ENCODE results near the gene OR1J1. TPM values are rescaled to one million over a fixed set of nuclear protein-coding genes. Genes with fewer than 3 reads are reported as not detected.

OR1J1 gene
- total RNA-seq: not detected
- not detected for polyA plus RNA-seq
- long read RNA-seq, donor 1: 0 reads
- long read RNA-seq, donor 2: 0 reads

DNA sequence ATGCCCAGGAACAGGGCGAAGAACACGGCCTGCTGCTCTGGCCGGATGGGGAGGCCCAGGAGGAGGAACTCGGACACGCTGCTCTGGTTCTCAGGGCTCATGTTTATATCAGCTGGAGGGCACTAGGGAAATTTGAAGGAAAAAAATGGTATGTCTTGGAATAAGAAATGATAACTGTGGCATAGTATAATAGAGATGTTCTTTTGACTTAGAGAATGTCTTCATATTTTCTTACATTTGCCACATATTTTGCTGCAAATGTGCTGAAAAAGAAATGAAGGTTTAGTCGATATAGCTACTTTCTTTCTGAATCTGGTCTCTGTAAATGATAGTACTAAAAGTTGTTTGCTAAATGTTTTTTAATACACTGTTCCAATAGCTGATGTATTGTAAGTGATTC is at the start of gene OR1J1:
Gene OR1J1 (minus strand): TSS at position 101 of the 400 bp plus-strand sequence. CDS start 0 bp downstream, at position 101.
- intact Hi-C loops (cut with DNase I): no loop called here
- no peaks in the 10 kb centered on the region for H3K9me3 ChIP-seq (ENCODE audit: control insufficient read depth, low read length)
- DNase-seq (no peak), ATAC-seq (ENCODE audit: low FRiP score) (no peak)
- H3K27me3 ChIP-seq (ENCODE audit: control insufficient read depth in 1 of 2, insufficient read depth in 2 of 2, low read length in 1 of 2): peaks cover 0 to 1% of the 10 kb centered on the region in 2 donors
- H3K27ac ChIP-seq (ENCODE audit: low read depth in 1 of 2, low read length in 2 of 2): no peak within 1 kb of the TSS
- no peak within 1 kb of the TSS for H3K4me3 ChIP-seq (ENCODE audit: low read length in 2 of 2)
- no peaks in the 10 kb centered on the region for H3K36me3 ChIP-seq (ENCODE audit: control insufficient read depth in 1 of 2, insufficient read depth in 2 of 2, low read length in 1 of 2)
- no peaks in the 10 kb centered on the region for H3K4me1 ChIP-seq (ENCODE audit: control insufficient read depth in 1 of 2, insufficient read depth in 2 of 2, low read length in 2 of 2)
- 81 to 84% methylated on average over 6 of the region's 6 CpGs for WGBS, 2 donors

- Histone ChIP-seq H3K27me3 (ENCODE audit: control insufficient read depth in 1 of 2, insufficient read depth in 2 of 2, low read length in 1 of 2) (peaks cover 0 to 1% of the 10 kb centered on the region in 2 donors), H3K36me3 (ENCODE audit: control insufficient read depth in 1 of 2, insufficient read depth in 2 of 2, low read length in 1 of 2) (no peaks in the 10 kb centered on the region), H3K9me3 (ENCODE audit: control insufficient read depth, low read length) (peaks cover 3% of the 10 kb centered on the region), H3K4me3 (ENCODE audit: low read length in 2 of 2) (no peak within 1 kb of the TSS), H3K4me1 (ENCODE audit: control insufficient read depth in 1 of 2, insufficient read depth in 2 of 2, low read length in 2 of 2) (no peaks in the 10 kb centered on the region), H3K27ac (ENCODE audit: low read depth in 1 of 2, low read length in 2 of 2) (no peak within 1 kb of the TSS)
- intact Hi-C loops (cut with DNase I): no loop called here
- no peak for DNase-seq
- ATAC-seq (ENCODE audit: low FRiP score): no peak
- WGBS, 2 donors: 89 to 91% methylated on average over 3 of the region's 3 CpGs
Measured at GRCh38 chr9:122527193-122527592, 49.5 kb upstream of the OR1J1 start, which contains the start of gene OR1N1. Gene OR1N1, minus strand, starts transcription at chr9:122527293. Its CDS starts 0 bp downstream, at chr9:122527293.

GRCh38 chr9:122526602-122527001 is 48.9 kb upstream of the OR1J1 start:
- Histone ChIP-seq H3K4me3 (ENCODE audit: low read length in 2 of 2) (no peak overlapping the region), H3K27me3 (ENCODE audit: control insufficient read depth in 1 of 2, insufficient read depth in 2 of 2, low read length in 1 of 2) (peaks cover 0 to 1% of the 10 kb centered on the region in 2 donors), H3K9me3 (ENCODE audit: control insufficient read depth, low read length) (peaks cover 3% of the 10 kb centered on the region), H3K36me3 (ENCODE audit: control insufficient read depth in 1 of 2, insufficient read depth in 2 of 2, low read length in 1 of 2) (no peaks in the 10 kb centered on the region), H3K4me1 (ENCODE audit: control insufficient read depth in 1 of 2, insufficient read depth in 2 of 2, low read length in 2 of 2) (no peaks in the 10 kb centered on the region), H3K27ac (ENCODE audit: low read depth in 1 of 2, low read length in 2 of 2) (no peak overlapping the region)
- ATAC-seq (ENCODE audit: low FRiP score) (no peak), DNase-seq (no peak)
- intact Hi-C loops (cut with DNase I): no loop called here
- WGBS, 2 donors: 78 to 81% methylated on average over 10 of the region's 10 CpGs

DNA sequence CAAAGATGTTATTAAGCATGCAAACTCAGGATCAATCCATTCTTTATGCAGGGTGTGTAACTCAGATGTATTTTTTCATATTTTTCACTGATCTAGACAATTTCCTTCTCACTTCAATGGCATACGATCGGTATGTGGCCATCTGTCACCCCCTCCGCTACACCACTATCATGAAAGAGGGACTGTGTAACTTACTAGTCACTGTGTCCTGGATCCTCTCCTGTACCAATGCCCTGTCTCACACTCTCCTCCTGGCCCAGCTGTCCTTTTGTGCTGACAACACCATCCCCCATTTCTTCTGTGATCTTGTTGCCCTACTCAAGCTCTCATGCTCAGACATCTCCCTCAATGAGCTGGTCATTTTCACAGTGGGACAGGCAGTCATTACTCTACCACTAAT is 41.6 kb upstream of the OR1J1 start:
- Histone ChIP-seq H3K4me1 (ENCODE audit: control insufficient read depth in 1 of 2, insufficient read depth in 2 of 2, low read length in 2 of 2) (no peaks in the 10 kb centered on the region), H3K4me3 (ENCODE audit: low read length in 2 of 2) (no peak overlapping the region), H3K27ac (ENCODE audit: low read depth in 1 of 2, low read length in 2 of 2) (no peak overlapping the region), H3K36me3 (ENCODE audit: control insufficient read depth in 1 of 2, insufficient read depth in 2 of 2, low read length in 1 of 2) (no peaks in the 10 kb centered on the region), H3K27me3 (ENCODE audit: control insufficient read depth in 1 of 2, insufficient read depth in 2 of 2, low read length in 1 of 2) (no peaks in the 10 kb centered on the region), H3K9me3 (ENCODE audit: control insufficient read depth, low read length) (no peaks in the 10 kb centered on the region)
- ATAC-seq (ENCODE audit: low FRiP score) (no peak), DNase-seq (no peak)
- intact Hi-C loops (cut with DNase I): no loop called here
- 86 to 88% methylated on average over 3 of the region's 3 CpGs for WGBS, 2 donors

DNA sequence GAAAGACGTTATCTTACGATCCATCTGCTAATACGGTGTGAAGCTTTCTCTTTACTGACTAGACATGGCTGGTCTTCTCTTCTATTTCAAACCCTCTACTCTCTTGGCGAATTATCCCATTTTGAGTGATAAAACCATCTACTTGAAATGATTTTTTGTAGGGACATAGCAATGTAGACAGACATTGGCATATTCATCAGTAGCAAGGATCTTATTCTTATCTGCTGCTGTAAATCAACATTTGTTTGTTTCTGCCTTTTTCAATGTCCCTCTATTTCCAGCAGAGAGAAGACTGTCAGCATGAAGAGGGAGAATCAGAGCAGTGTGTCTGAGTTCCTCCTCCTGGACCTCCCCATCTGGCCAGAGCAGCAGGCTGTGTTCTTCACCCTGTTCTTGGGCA is 41.1 kb upstream of the OR1J1 start, which contains the start of gene OR1J4:
Gene OR1J4 (plus strand): TSS at position 301 of the 400 bp plus-strand sequence. CDS start 0 bp downstream, at position 301.
- Histone ChIP-seq H3K27ac (ENCODE audit: low read depth in 1 of 2, low read length in 2 of 2) (no peak within 1 kb of the TSS), H3K4me1 (ENCODE audit: control insufficient read depth in 1 of 2, insufficient read depth in 2 of 2, low read length in 2 of 2) (no peaks in the 10 kb centered on the region), H3K27me3 (ENCODE audit: control insufficient read depth in 1 of 2, insufficient read depth in 2 of 2, low read length in 1 of 2) (no peaks in the 10 kb centered on the region), H3K4me3 (ENCODE audit: low read length in 2 of 2) (no peak within 1 kb of the TSS), H3K9me3 (ENCODE audit: control insufficient read depth, low read length) (no peaks in the 10 kb centered on the region), H3K36me3 (ENCODE audit: control insufficient read depth in 1 of 2, insufficient read depth in 2 of 2, low read length in 1 of 2) (no peaks in the 10 kb centered on the region)
- ATAC-seq (ENCODE audit: low FRiP score) (no peak), DNase-seq (no peak)
- intact Hi-C loops (cut with DNase I): no loop called here
- WGBS, 2 donors: 73 to 74% methylated on average over 4 of the region's 4 CpGs

DNA sequence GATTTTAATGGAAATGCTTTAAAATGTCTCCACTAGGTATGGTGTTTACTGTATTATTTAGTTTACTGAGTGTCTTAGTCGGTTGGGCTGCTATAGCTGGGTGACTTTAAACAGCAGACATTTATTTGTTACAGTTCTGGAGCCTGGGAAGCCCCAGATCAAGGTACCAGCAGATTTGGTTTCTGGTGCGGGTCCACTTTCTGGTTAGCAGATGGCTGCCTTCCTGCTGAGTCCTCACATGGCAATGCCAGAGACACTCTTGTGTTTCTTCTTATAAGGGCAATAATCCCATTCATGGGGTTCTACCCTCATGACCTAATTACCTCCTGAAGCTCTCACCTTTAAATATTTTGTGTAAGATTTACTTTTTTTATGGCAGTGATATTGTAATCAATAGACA is 40.5 kb upstream of the OR1J1 start:
- Histone ChIP-seq H3K36me3 (ENCODE audit: control insufficient read depth in 1 of 2, insufficient read depth in 2 of 2, low read length in 1 of 2) (no peaks in the 10 kb centered on the region), H3K27ac (ENCODE audit: low read depth in 1 of 2, low read length in 2 of 2) (no peak overlapping the region), H3K27me3 (ENCODE audit: control insufficient read depth in 1 of 2, insufficient read depth in 2 of 2, low read length in 1 of 2) (no peaks in the 10 kb centered on the region), H3K4me3 (ENCODE audit: low read length in 2 of 2) (no peak overlapping the region), H3K4me1 (ENCODE audit: control insufficient read depth in 1 of 2, insufficient read depth in 2 of 2, low read length in 2 of 2) (no peaks in the 10 kb centered on the region), H3K9me3 (ENCODE audit: control insufficient read depth, low read length) (no peaks in the 10 kb centered on the region)
- no peak for ATAC-seq (ENCODE audit: low FRiP score)
- intact Hi-C loops (cut with DNase I): no loop called here
- DNase-seq: no peak
- WGBS, 2 donors: 51 to 56% methylated on average over 2 of the region's 2 CpGs

GRCh38 chr9:122510502-122510901 is 32.8 kb upstream of the OR1J1 start, which contains the start of gene OR1J2:
Gene OR1J2, plus strand, starts transcription at chr9:122510802. Its CDS starts 0 bp downstream, at chr9:122510802.
- DNase-seq (no peak), ATAC-seq (ENCODE audit: low FRiP score) (no peak)
- no peaks in the 10 kb centered on the region for H3K27me3 ChIP-seq (ENCODE audit: control insufficient read depth in 1 of 2, insufficient read depth in 2 of 2, low read length in 1 of 2)
- H3K36me3 ChIP-seq (ENCODE audit: control insufficient read depth in 1 of 2, insufficient read depth in 2 of 2, low read length in 1 of 2): no peaks in the 10 kb centered on the region
- H3K27ac ChIP-seq (ENCODE audit: low read depth in 1 of 2, low read length in 2 of 2): no peak within 1 kb of the TSS
- intact Hi-C loops (cut with DNase I): no loop called here
- H3K4me1 ChIP-seq (ENCODE audit: control insufficient read depth in 1 of 2, insufficient read depth in 2 of 2, low read length in 2 of 2): no peaks in the 10 kb centered on the region
- no peak within 1 kb of the TSS for H3K4me3 ChIP-seq (ENCODE audit: low read length in 2 of 2)
- H3K9me3 ChIP-seq (ENCODE audit: control insufficient read depth, low read length): no peaks in the 10 kb centered on the region
- 71% methylated on average over 6 of the region's 6 CpGs for WGBS, 2 donors

DNA sequence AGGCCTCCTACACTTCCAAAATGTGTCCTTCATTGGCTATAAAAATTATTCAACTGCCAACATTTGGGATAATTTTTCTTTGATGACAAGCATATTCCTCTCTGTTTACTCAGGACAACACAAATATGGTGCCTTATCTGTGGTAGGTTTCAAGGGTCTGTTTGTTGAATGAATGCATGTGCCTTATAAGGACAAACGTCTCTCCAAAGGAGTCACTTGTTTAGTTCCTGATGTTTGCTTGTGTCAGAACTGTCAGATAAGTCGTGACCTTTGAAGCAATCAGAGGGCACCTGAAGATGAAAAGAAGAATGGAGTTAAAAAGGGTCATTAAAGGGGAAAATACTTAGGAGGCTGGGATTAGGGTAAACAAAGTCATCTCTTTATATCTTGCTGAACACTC is 29.2 kb upstream of the OR1J1 start:
- H3K27me3 ChIP-seq (ENCODE audit: control insufficient read depth in 1 of 2, insufficient read depth in 2 of 2, low read length in 1 of 2): no peaks in the 10 kb centered on the region
- intact Hi-C loops (cut with DNase I): no loop called here
- no peaks in the 10 kb centered on the region for H3K9me3 ChIP-seq (ENCODE audit: control insufficient read depth, low read length)
- no peaks in the 10 kb centered on the region for H3K36me3 ChIP-seq (ENCODE audit: control insufficient read depth in 1 of 2, insufficient read depth in 2 of 2, low read length in 1 of 2)
- ATAC-seq (ENCODE audit: low FRiP score) (no peak), DNase-seq (no peak)
- no peak overlapping the region for H3K27ac ChIP-seq (ENCODE audit: low read depth in 1 of 2, low read length in 2 of 2)
- WGBS, 2 donors: 50 to 53% methylated on average over 2 of the region's 2 CpGs
- no peak overlapping the region for H3K4me3 ChIP-seq (ENCODE audit: low read length in 2 of 2)
- no peaks in the 10 kb centered on the region for H3K4me1 ChIP-seq (ENCODE audit: control insufficient read depth in 1 of 2, insufficient read depth in 2 of 2, low read length in 2 of 2)

GRCh38 chr9:122498883-122499288 is 21.2 kb upstream of the OR1J1 start:
- 55 to 59% methylated on average over 2 of the region's 2 CpGs for WGBS, 2 donors
- ATAC-seq (ENCODE audit: low FRiP score) (peak; percentile 33), DNase-seq (no peak)
- no peaks in the 10 kb centered on the region for H3K36me3 ChIP-seq (ENCODE audit: control insufficient read depth in 1 of 2, insufficient read depth in 2 of 2, low read length in 1 of 2)
- H3K9me3 ChIP-seq (ENCODE audit: control insufficient read depth, low read length): peaks cover 8% of the 10 kb centered on the region
- no peaks in the 10 kb centered on the region for H3K4me1 ChIP-seq (ENCODE audit: control insufficient read depth in 1 of 2, insufficient read depth in 2 of 2, low read length in 2 of 2)
- H3K4me3 ChIP-seq (ENCODE audit: low read length in 2 of 2): no peak overlapping the region
- H3K27me3 ChIP-seq (ENCODE audit: control insufficient read depth in 1 of 2, insufficient read depth in 2 of 2, low read length in 1 of 2): no peaks in the 10 kb centered on the region
- no peak overlapping the region for H3K27ac ChIP-seq (ENCODE audit: low read depth in 1 of 2, low read length in 2 of 2)
- intact Hi-C loops (cut with DNase I): no loop called here

Data from aorta (tissue), 5 donors.